Astrocyte (in vitro differentiated cells and primary cell): Measurements from ENCODE around the gene MRPL10. TPM values are rescaled to one million over a fixed set of nuclear protein-coding genes. Genes with fewer than 3 reads are reported as not detected.

Experiments
- DNase-seq: peaks from one replicate; pipeline ENCODE4 v3.0.0-alpha.2; 2010; ENCODE audit warnings: low read depth
- FAIRE-seq: peaks from 2 replicates; lab custom pipeline; 2011; peaks lifted over from hg19 to GRCh38; lab: Jason Lieb, UNC
- H2AFZ ChIP-seq: 2 replicates; pipeline ENCODE4 v1.6.0; 2012; ENCODE audit warnings: low read depth, low read length, inconsistent platforms
- H3K27ac ChIP-seq: 2 replicates; pipeline ENCODE4 v1.5.1; 2011; ENCODE audit warnings: low read depth, low read length, inconsistent platforms
- H3K27me3 ChIP-seq: 2 replicates; pipeline ENCODE4 v1.6.0; 2011; ENCODE audit warnings: low read length, inconsistent platforms; ENCODE audit not compliant: insufficient read depth
- H3K36me3 ChIP-seq: 2 replicates; pipeline ENCODE4 v1.5.1; 2011; ENCODE audit warnings: low read length, inconsistent platforms; ENCODE audit not compliant: insufficient read depth
- H3K4me1 ChIP-seq: 2 replicates; pipeline ENCODE4 v1.5.1; 2011; ENCODE audit warnings: low read length, inconsistent platforms; ENCODE audit not compliant: insufficient read depth
- H3K4me2 ChIP-seq: 2 replicates; pipeline ENCODE4 v1.6.0; 2012; ENCODE audit warnings: low read length, inconsistent platforms
- H3K4me3 ChIP-seq: 2 replicates; pipeline ENCODE4 v1.5.1; 2011; ENCODE audit warnings: low read depth, mild to moderate bottlenecking, low read length, inconsistent platforms; ENCODE audit not compliant: insufficient read depth
- H3K79me2 ChIP-seq: 2 replicates; pipeline ENCODE4 v1.6.0; 2012; ENCODE audit warnings: mild to moderate bottlenecking, low read length, inconsistent platforms; ENCODE audit not compliant: insufficient read depth
- H3K9ac ChIP-seq: 2 replicates; pipeline ENCODE4 v1.6.0; 2012; ENCODE audit warnings: mild to moderate bottlenecking, low read length, inconsistent platforms
- H3K9me3 ChIP-seq: 2 replicates; pipeline ENCODE4 v1.5.1; 2012; ENCODE audit warnings: low read depth, mild to moderate bottlenecking, low read length, inconsistent platforms; ENCODE audit not compliant: insufficient read depth
- H4K20me1 ChIP-seq: 2 replicates; pipeline ENCODE4 v1.6.0; 2012; ENCODE audit warnings: low read length, inconsistent platforms; ENCODE audit not compliant: insufficient read depth
- H3K27ac Mint-ChIP-seq: one replicate; pipeline ENCODE4 v1.8.0; 2021; ENCODE audit warnings: mild to moderate bottlenecking, mixed read lengths; ENCODE audit not compliant: unreplicated experiment
- H3K27me3 Mint-ChIP-seq: one replicate; pipeline ENCODE4 v1.8.0; 2021; ENCODE audit warnings: low read depth, mixed read lengths; ENCODE audit not compliant: unreplicated experiment
- H3K36me3 Mint-ChIP-seq: one replicate; pipeline ENCODE4 v1.8.0; 2021; ENCODE audit warnings: low read depth, mixed read lengths; ENCODE audit not compliant: unreplicated experiment
- H3K4me1 Mint-ChIP-seq: one replicate; pipeline ENCODE4 v1.8.0; 2021; ENCODE audit warnings: low read depth, mixed read lengths; ENCODE audit not compliant: unreplicated experiment
- H3K4me3 Mint-ChIP-seq: one replicate; pipeline ENCODE4 v1.8.0; 2021; ENCODE audit warnings: mild to moderate bottlenecking, moderate library complexity, mixed read lengths; ENCODE audit not compliant: unreplicated experiment
- H3K9me3 Mint-ChIP-seq: one replicate; pipeline ENCODE4 v1.8.0; 2021; ENCODE audit warnings: mild to moderate bottlenecking, mixed read lengths; ENCODE audit not compliant: unreplicated experiment
- EZH2 ChIP-seq: IDR thresholded peaks from 2 replicates; pipeline ENCODE4 v1.6.1; 2012; ENCODE audit warnings: mild to moderate bottlenecking, low read length, inconsistent platforms; ENCODE audit not compliant: insufficient read depth
- total RNA-seq: library from RNA; stranded (reverse); gene quantifications from 2 replicates; pipeline ENCODE4 v1.2.1, GENCODE V29; 2021
- TF ChIP-seq, protein P1 (sequence below): IDR thresholded peaks from 2 replicates; pipeline ENCODE4 v1.5.1; 2011; ENCODE audit warnings: low read depth, mild to moderate bottlenecking, inconsistent platforms, low read length, moderate library complexity; ENCODE audit not compliant: insufficient read depth

Gene MRPL10
- total RNA-seq, 1 donor from 2014 or later: 33.2 TPM

- no peak for FAIRE-seq
- Mint-ChIP-seq H3K9me3 (no peaks in the 10 kb centered on the region), H3K27ac (no peak overlapping the region), H3K27me3 (no peaks in the 10 kb centered on the region), H3K4me3 (peak overlapping the region; percentile 23), H3K4me1 (peaks cover 29% of the 10 kb centered on the region), H3K36me3 (peaks cover 24% of the 10 kb centered on the region)
- TF ChIP-seq, protein P1, sequence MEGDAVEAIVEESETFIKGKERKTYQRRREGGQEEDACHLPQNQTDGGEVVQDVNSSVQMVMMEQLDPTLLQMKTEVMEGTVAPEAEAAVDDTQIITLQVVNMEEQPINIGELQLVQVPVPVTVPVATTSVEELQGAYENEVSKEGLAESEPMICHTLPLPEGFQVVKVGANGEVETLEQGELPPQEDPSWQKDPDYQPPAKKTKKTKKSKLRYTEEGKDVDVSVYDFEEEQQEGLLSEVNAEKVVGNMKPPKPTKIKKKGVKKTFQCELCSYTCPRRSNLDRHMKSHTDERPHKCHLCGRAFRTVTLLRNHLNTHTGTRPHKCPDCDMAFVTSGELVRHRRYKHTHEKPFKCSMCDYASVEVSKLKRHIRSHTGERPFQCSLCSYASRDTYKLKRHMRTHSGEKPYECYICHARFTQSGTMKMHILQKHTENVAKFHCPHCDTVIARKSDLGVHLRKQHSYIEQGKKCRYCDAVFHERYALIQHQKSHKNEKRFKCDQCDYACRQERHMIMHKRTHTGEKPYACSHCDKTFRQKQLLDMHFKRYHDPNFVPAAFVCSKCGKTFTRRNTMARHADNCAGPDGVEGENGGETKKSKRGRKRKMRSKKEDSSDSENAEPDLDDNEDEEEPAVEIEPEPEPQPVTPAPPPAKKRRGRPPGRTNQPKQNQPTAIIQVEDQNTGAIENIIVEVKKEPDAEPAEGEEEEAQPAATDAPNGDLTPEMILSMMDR: no peak
- TF ChIP-seq EZH2: no peak
- Histone ChIP-seq H3K27me3 (no peaks in the 10 kb centered on the region), H3K4me2 (no peak overlapping the region), H3K9ac (no peak overlapping the region), H4K20me1 (peaks cover 52% of the 10 kb centered on the region), H3K9me3 (no peaks in the 10 kb centered on the region), H3K4me1 (peaks cover 12% of the 10 kb centered on the region), H2AFZ (no peak overlapping the region), H3K79me2 (no peaks in the 10 kb centered on the region), H3K4me3 (no peak overlapping the region), H3K36me3 (peaks cover 5% of the 10 kb centered on the region), H3K27ac (no peak overlapping the region)
- no peak for DNase-seq
Measured at GRCh38 chr17:47812146-47812920, 19.0 kb downstream of the MRPL10 start.

- no peak for FAIRE-seq
- peaks cover 12% of the 10 kb centered on the region for H3K4me1 ChIP-seq
- H3K9ac ChIP-seq: no peak overlapping the region
- no peak overlapping the region for H3K27ac ChIP-seq
- peaks cover 5% of the 10 kb centered on the region for H3K36me3 ChIP-seq
- H3K79me2 ChIP-seq: no peaks in the 10 kb centered on the region
- H3K27ac Mint-ChIP-seq: peak overlapping the region; percentile 89
- peaks cover 29% of the 10 kb centered on the region for H3K4me1 Mint-ChIP-seq
- no peak overlapping the region for H3K4me3 ChIP-seq
- no peaks in the 10 kb centered on the region for H3K27me3 Mint-ChIP-seq
- H3K36me3 Mint-ChIP-seq: peaks cover 31% of the 10 kb centered on the region
- TF ChIP-seq, protein P1: no peak
- H3K4me2 ChIP-seq: no peak overlapping the region
- H3K27me3 ChIP-seq: no peaks in the 10 kb centered on the region
- H3K9me3 Mint-ChIP-seq: no peaks in the 10 kb centered on the region
- DNase-seq: no peak
- H4K20me1 ChIP-seq: peaks cover 58% of the 10 kb centered on the region
- peak overlapping the region; percentile 47 for H3K4me3 Mint-ChIP-seq
- H2AFZ ChIP-seq: no peak overlapping the region
- H3K9me3 ChIP-seq: no peaks in the 10 kb centered on the region
Measured at GRCh38 chr17:47811709-47812108, 19.6 kb downstream of the MRPL10 start.
